ENCODE measurements around the gene MRPL38.
A peak's percentile ranks its signal among the peaks of the same experiment; 100 is the strongest.
"Not testable (repeated sequence)": the region's sequence is repeated elsewhere in the genome, so short reads cannot be mapped to it uniquely, and the experiment has no call there.

MRPL38 gene

GRCh38 chr17:75874323-75875181 lies 30.1 kb downstream of the MRPL38 start:
- H4K20me1 ChIP-seq = peaks cover 0 to 6% (median 0%) of the 10 kb centered on the region in 11 experiments; a peak in 2 of 22 replicates
- TF ChIP-seq Cebpa-rat (IDR thresholded peaks at IDR 0.05) = no peak
- H3K36me3 ChIP-seq = peaks cover 0 to 12% (median 0%) of the 10 kb centered on the region in 11 experiments; a peak in 3 of 22 replicates
- 0 out of 22 replicates have a peak overlapping the region, but pooled peaks of 2 of the 11 experiments have one; percentile 9 to 68 for H3K9ac ChIP-seq
- H3K27me3 ChIP-seq = peaks cover 9 to 41% (median 36%) of the 10 kb centered on the region in 11 experiments
- peak overlapping the region in 3 of 11 experiments; percentile 56 to 84 (median 78); a peak in 3 of 22 replicates for H3K27ac ChIP-seq
- H3K9me3 ChIP-seq (replicated peaks in 1 of 11) = no peaks in the 10 kb centered on the region
- no peak overlapping the region for H3K4me3 ChIP-seq
- H3K4me1 ChIP-seq = peaks cover 60 to 81% (median 71%) of the 10 kb centered on the region in 10 experiments
- peak overlapping the region in 8 of 11 experiments; percentile 7 to 97 (median 92); a peak in 6 of 22 replicates for H3K4me2 ChIP-seq

GRCh38 chr17:75873587-75874322 lies 30.9 kb downstream of the MRPL38 start:
- Histone ChIP-seq H3K4me2 (peak overlapping the region; percentile 81 to 95 (median 88); a peak in 15 of 22 replicates), H3K4me1 (peaks cover 52 to 76% (median 67%) of the 10 kb centered on the region in 10 experiments), H3K9ac (peak overlapping the region in 7 of 11 experiments; percentile 4 to 69 (median 61); a peak in 7 of 22 replicates), H4K20me1 (peaks cover 0 to 6% (median 0%) of the 10 kb centered on the region in 11 experiments; a peak in 2 of 22 replicates), H3K27ac (peak overlapping the region in 8 of 11 experiments; percentile 66 to 84 (median 76); a peak in 12 of 22 replicates), H3K36me3 (peaks cover 0 to 12% (median 0%) of the 10 kb centered on the region in 11 experiments; a peak in 3 of 22 replicates), H3K27me3 (peaks cover 1 to 33% (median 28%) of the 10 kb centered on the region in 11 experiments; a peak in 21 of 22 replicates), H3K9me3 (replicated peaks in 1 of 11) (no peaks in the 10 kb centered on the region), H3K4me3 (no peak overlapping the region)
- no peak for TF ChIP-seq Cebpa-rat (IDR thresholded peaks at IDR 0.05)

GRCh38 chr17:75872434-75873351 lies 32.0 kb downstream of the MRPL38 start:
- Histone ChIP-seq H3K4me2 (peak overlapping the region; percentile 81 to 95 (median 88)), H3K4me1 (peaks cover 49 to 66% (median 57%) of the 10 kb centered on the region in 10 experiments), H3K36me3 (peaks cover 0 to 12% (median 0%) of the 10 kb centered on the region in 11 experiments; a peak in 3 of 22 replicates), H3K9ac (peak overlapping the region; percentile 52 to 70 (median 66); a peak in 21 of 22 replicates), H3K9me3 (replicated peaks in 1 of 11) (no peaks in the 10 kb centered on the region), H3K4me3 (0 out of 20 replicates have a peak overlapping the region, but pooled peaks of 1 of the 10 experiments have one; percentile 16), H3K27ac (peak overlapping the region; percentile 4 to 84 (median 70); a peak in 21 of 22 replicates), H4K20me1 (no peaks in the 10 kb centered on the region; a peak in 1 of 22 replicates), H3K27me3 (peaks cover 0 to 23% (median 18%) of the 10 kb centered on the region in 11 experiments; a peak in 19 of 22 replicates)
- TF ChIP-seq Cebpa-rat (IDR thresholded peaks at IDR 0.05) = no peak

GRCh38 chr17:75870228-75870627 lies 34.5 kb downstream of the MRPL38 start:
- H4K20me1 ChIP-seq; H3K27me3 ChIP-seq; H3K9me3 ChIP-seq (replicated peaks in 1 of 11); H3K9ac ChIP-seq; H3K4me3 ChIP-seq; H3K27ac ChIP-seq: not testable (repeated sequence)
- Histone ChIP-seq H3K36me3 (peaks cover 0 to 12% (median 0%) of the 10 kb centered on the region in 11 experiments; a peak in 3 of 22 replicates), H3K4me2 (peak overlapping the region in 1 of 11 experiments; percentile 13; a peak in 1 of 22 replicates), H3K4me1 (peaks cover 28 to 49% (median 40%) of the 10 kb centered on the region in 10 experiments)

GRCh38 chr17:75869282-75870141 lies 35.2 kb downstream of the MRPL38 start:
- Histone ChIP-seq H3K4me2 (peak overlapping the region in 6 of 11 experiments; percentile 5 to 38 (median 13); a peak in 3 of 22 replicates), H3K9ac (0 out of 22 replicates have a peak overlapping the region, but pooled peaks of 2 of the 11 experiments have one; percentile 15 to 18), H3K27ac (peak overlapping the region in 4 of 11 experiments; percentile 2 to 35 (median 10); a peak in 2 of 22 replicates)

GRCh38 chr17:75868730-75869281 lies 35.9 kb downstream of the MRPL38 start:
- H3K4me3 ChIP-seq; H3K36me3 ChIP-seq; H3K9ac ChIP-seq; H3K9me3 ChIP-seq (replicated peaks in 1 of 11); H3K27me3 ChIP-seq; H3K27ac ChIP-seq; H3K4me2 ChIP-seq; H4K20me1 ChIP-seq: not testable (repeated sequence)
- H3K4me1 ChIP-seq = peaks cover 33 to 52% (median 46%) of the 10 kb centered on the region in 10 experiments

More at GRCh38 chr17:75869282-75870141, 35.2 kb downstream of the MRPL38 start:
- H3K4me1 ChIP-seq = peaks cover 28 to 49% (median 42%) of the 10 kb centered on the region in 10 experiments
- no peak for TF ChIP-seq Cebpa-rat (IDR thresholded peaks at IDR 0.05)
- H3K27me3 ChIP-seq = no peaks in the 10 kb centered on the region
- no peaks in the 10 kb centered on the region for H3K9me3 ChIP-seq (replicated peaks in 1 of 11)
- no peak overlapping the region for H3K4me3 ChIP-seq
- no peaks in the 10 kb centered on the region for H4K20me1 ChIP-seq
- peaks cover 0 to 8% (median 0%) of the 10 kb centered on the region in 11 experiments; a peak in 3 of 22 replicates for H3K36me3 ChIP-seq

- H3K4me3 ChIP-seq; H4K20me1 ChIP-seq; H3K27me3 ChIP-seq; H3K36me3 ChIP-seq; H3K9me3 ChIP-seq (replicated peaks in 1 of 11): not testable (repeated sequence)
- peak overlapping the region in 6 of 11 experiments; percentile 20 to 60 (median 40); a peak in 12 of 22 replicates for H3K9ac ChIP-seq
- H3K27ac ChIP-seq = peak overlapping the region in 9 of 11 experiments; percentile 53 to 79 (median 70); a peak in 16 of 22 replicates
- H3K4me1 ChIP-seq = peaks cover 31 to 54% (median 43%) of the 10 kb centered on the region in 10 experiments
- peak overlapping the region; percentile 17 to 90 (median 78); a peak in 21 of 22 replicates for H3K4me2 ChIP-seq
Measured at GRCh38 chr17:75865404-75866188, 39.1 kb downstream of the MRPL38 start.

- H3K9me3 ChIP-seq (replicated peaks in 1 of 11) = not testable (repeated sequence)
- H3K4me2 ChIP-seq = peak overlapping the region; percentile 52 to 90 (median 78)
- H3K27ac ChIP-seq = peak overlapping the region in 9 of 11 experiments; percentile 53 to 79 (median 70); a peak in 17 of 22 replicates
Measured at GRCh38 chr17:75864887-75865286, 39.8 kb downstream of the MRPL38 start.

More at GRCh38 chr17:75864887-75865286, 39.8 kb downstream of the MRPL38 start:
- H4K20me1 ChIP-seq, H3K27me3 ChIP-seq, H3K36me3 ChIP-seq: not testable (repeated sequence)
- peak overlapping the region in 9 of 11 experiments; percentile 20 to 62 (median 40); a peak in 14 of 22 replicates for H3K9ac ChIP-seq
- H3K4me3 ChIP-seq = 0 out of 20 replicates have a peak overlapping the region, but pooled peaks of 1 of the 10 experiments have one; percentile 38
- H3K4me1 ChIP-seq = peaks cover 31 to 53% (median 45%) of the 10 kb centered on the region in 10 experiments
